HepG2 (cell line): ENCODE data around the gene KRTAP29-1. TPM values are rescaled to one million over a fixed set of nuclear protein-coding genes. Genes with fewer than 3 reads are reported as not detected.

Experiments used
- ATAC-seq: fragments of 200-7000 bp; cut with Tn5 transposase; 3 replicates; pipeline ENCODE4 v1.9.1; 2020; ENCODE audit warnings: mild to moderate bottlenecking, moderate library complexity
- BruUV-seq: library from RNA; stranded (reverse); fragments of 400-500 nt; replicated peaks from 2 replicates; lab custom pipeline; 2021; lab: Mats Ljungman, UMichigan
- CTCF ChIA-PET: fragments of 300-600 bp; formaldehyde crosslinking; extraction: SDS; loops from one replicate; lab custom pipeline; 2021; ENCODE audit warnings: low total read pairs, inconsistent platforms, low intra/inter-chr PET ratio; lab: Yijun Ruan, JAX
- POLR2A ChIA-PET: fragments of 350-600 bp; sonication (Branson Sonifier 250); formaldehyde crosslinking; loops from one replicate; lab custom pipeline; 2020; ENCODE audit warnings: antibody characterized with exemption, inconsistent platforms; lab: Yijun Ruan, JAX
- DNase-seq: peaks from one replicate; pipeline ENCODE4 v3.0.0-alpha.2; 2015; ENCODE audit warnings: low spot score
- FAIRE-seq: peaks from 3 replicates; lab custom pipeline; 2011; peaks lifted over from hg19 to GRCh38; lab: Jason Lieb, UNC
- H2AFZ ChIP-seq: one replicate; pipeline ENCODE4 v1.6.1; 2011; ENCODE audit warnings: low read length, inconsistent platforms
- H3K27ac ChIP-seq: fragments of 300-600 bp; 3 replicates; pipeline ENCODE4 v1.8.0; 2011; ENCODE audit warnings: mixed run types, mild to moderate bottlenecking, mixed read lengths, low read length, inconsistent platforms; ENCODE audit not compliant: insufficient read depth; ENCODE audit errors: extremely low read length
- H3K27me3 ChIP-seq, 2 experiments: fragments of 200-600 bp in 1 of 2; 2 replicates in 1 of 2; 3 replicates in 1 of 2; pipeline versions ENCODE4 v1.6.0 to v1.8.0; 2011; ENCODE audit warnings: low read length in 2 of 2, mild to moderate bottlenecking in 2 of 2, moderate library complexity in 2 of 2, inconsistent platforms in 1 of 2; ENCODE audit not compliant: insufficient read depth in 2 of 2, control insufficient read depth in 1 of 2
- H3K36me3 ChIP-seq, 2 experiments: fragments of 200-600 bp in 1 of 2; replicated peaks in 1 of 2; 2 replicates in 1 of 2; 3 replicates in 1 of 2; pipeline versions ENCODE4 v1.5.1 to v1.8.0; 2011; ENCODE audit warnings: low read length in 2 of 2, inconsistent platforms in 1 of 2; ENCODE audit not compliant: insufficient read depth in 2 of 2, control insufficient read depth in 1 of 2
- H3K4me1 ChIP-seq: 2 replicates; pipeline ENCODE4 v1.5.1; 2012; ENCODE audit warnings: low read length, inconsistent platforms; ENCODE audit not compliant: insufficient read depth
- H3K4me2 ChIP-seq: 2 replicates; pipeline ENCODE4 v1.6.0; 2011; ENCODE audit warnings: low read depth, low read length, inconsistent platforms
- H3K4me3 ChIP-seq, 3 experiments: fragments of 200-600 bp in 1 of 3; sonication (generic), shearing (Covaris generic) in 1 of 3; replicated peaks in 1 of 3; 2 replicates each; pipeline ENCODE4 v1.5.1; 2011 to 2016; ENCODE audit warnings: low read length in 3 of 3, inconsistent platforms in 2 of 3, low read depth in 2 of 3, mild to moderate bottlenecking in 2 of 3, control low read depth in 1 of 3, mixed read lengths in 1 of 3; ENCODE audit not compliant: insufficient read depth in 1 of 3
- H3K79me2 ChIP-seq: one replicate; pipeline ENCODE4 v1.6.1; 2011; ENCODE audit warnings: low read length, inconsistent platforms; ENCODE audit not compliant: insufficient read depth
- H3K9ac ChIP-seq: 2 replicates; pipeline ENCODE4 v1.6.0; 2011; ENCODE audit warnings: mild to moderate bottlenecking, low read depth, low read length, inconsistent platforms; ENCODE audit not compliant: insufficient read depth
- H3K9me3 ChIP-seq: 2 replicates; pipeline ENCODE4 v1.5.1; 2012; ENCODE audit warnings: mild to moderate bottlenecking, low read length
- H4K20me1 ChIP-seq: 2 replicates; pipeline ENCODE4 v1.6.0; 2011; ENCODE audit warnings: inconsistent platforms, mild to moderate bottlenecking, low read length, moderate library complexity; ENCODE audit not compliant: insufficient read depth
- AKNA ChIP-seq: sonication (generic); formaldehyde crosslinking; IDR thresholded peaks from 2 replicates; pipeline ENCODE4 v1.4.0; 2020; ENCODE audit warnings: missing genetic modification reagents, borderline replicate concordance
- HNRNPK ChIP-seq: fragments of 200-400 bp; formaldehyde crosslinking; IDR thresholded peaks from 2 replicates; pipeline ENCODE4 v1.6.1; 2018; ENCODE audit warnings: low read length, low read depth, moderate library complexity, mild to moderate bottlenecking; ENCODE audit not compliant: poor library complexity, severe bottlenecking
- PCBP1 ChIP-seq: fragments of 200-400 bp; formaldehyde crosslinking; IDR thresholded peaks from 2 replicates; pipeline ENCODE4 v1.6.1; 2017; ENCODE audit warnings: mild to moderate bottlenecking, low read depth, low read length, borderline replicate concordance
- ZBTB4 ChIP-seq: sonication (generic); formaldehyde crosslinking; IDR thresholded peaks from 2 replicates; pipeline ENCODE4 v1.4.0; 2020; ENCODE audit warnings: missing genetic modification reagents, mild to moderate bottlenecking, borderline replicate concordance
- ZNF441 ChIP-seq: sonication (generic); formaldehyde crosslinking; IDR thresholded peaks from 2 replicates; pipeline ENCODE4 v1.7.0; 2021; ENCODE audit warnings: missing genetic modification reagents, borderline replicate concordance
- in situ Hi-C: cut with HindIII; loops from 2 replicates; pipeline ENCODE4 v1.10.0; 2017; ENCODE audit warnings: low pct_unique_long_range_greater_than_20kb; ENCODE audit not compliant: extremely low pct_ligation_motif_present
- intact Hi-C: fragments of 100-400 bp; cut with micrococcal nuclease; formaldehyde crosslinking; loops from one replicate; pipeline ENCODE4 v1.10.0; 2022; ENCODE audit not compliant: unreplicated experiment
- polyA plus RNA-seq, 8 experiments: library from polyadenylated mRNA; depleted of rRNA in 3 of 8; stranded (reverse) in 7 of 8; unstranded in 1 of 8; fragments of >200 nt; fragmentation: Illumina TruSeq in 4 of 8; extraction: Trizol in 4 of 8; gene quantifications; 2 replicates each; pipeline versions ENCODE4 v1.2.1 to v1.2.3, GENCODE V29; 2011 to 2016; ENCODE audit warnings: low read depth in 4 of 8, missing spikeins in 1 of 8, mixed read lengths in 1 of 8; ENCODE audit not compliant: insufficient read depth in 1 of 8
- total RNA-seq, 5 experiments: library from RNA; depleted of rRNA; stranded (reverse); fragments of >200 nt; fragmentation: Illumina TruSeq; extraction: Trizol; gene quantifications; 2 replicates each; pipeline ENCODE4 v1.2.3, GENCODE V29; 2016; ENCODE audit warnings: low read depth in 1 of 5

KRTAP29-1 gene
- total and polyA plus RNA-seq, 2 of the 13 experiments (the other 11 are each of a cell fraction or from before 2014, with no cell fraction given), result not detected

GRCh38 chr17:41263212-41263611, 39.4 kb downstream of the KRTAP29-1 start (continued):
- TF ChIP-seq AKNA (CRISPR knock-in tag) (no peak), PCBP1 (0 out of 2 replicates have a peak, but pooled peaks have one; percentile 61), HNRNPK (peak; percentile 92)
- TF ChIP-seq, all 625 proteins: peak for 3

GRCh38 chr17:41258406-41258805, 44.2 kb downstream of the KRTAP29-1 start:
- in situ Hi-C loops, result no loop called here
- CTCF ChIA-PET, result no interaction called here
- no peaks in the 10 kb centered on the region for H3K9me3 ChIP-seq

More at GRCh38 chr17:41258406-41258805, 44.2 kb downstream of the KRTAP29-1 start:
- POLR2A ChIA-PET, result no interaction called here
- intact Hi-C loops, result no loop called here
- BruUV-seq, result no TSS peak
- TF ChIP-seq ZBTB4 (CRISPR knock-in tag), result no peak
- no peak for TF ChIP-seq ZNF441 (CRISPR knock-in tag)
- no peaks in the 10 kb centered on the region for H4K20me1 ChIP-seq
- no peak overlapping the region for H3K9ac ChIP-seq
- DNase-seq (no peak), ATAC-seq (no peak), FAIRE-seq (no peak)
- H3K36me3 ChIP-seq, result no peaks in the 10 kb centered on the region
- H2AFZ ChIP-seq, result no peak overlapping the region
- H3K4me2 ChIP-seq, result no peak overlapping the region
- H3K27me3 ChIP-seq, result peaks cover 0 to 8% of the 10 kb centered on the region in 2 experiments; a peak in 2 of 5 replicates
- H3K79me2 ChIP-seq, result no peaks in the 10 kb centered on the region
- H3K4me1 ChIP-seq, result no peaks in the 10 kb centered on the region
- no peak overlapping the region for H3K27ac ChIP-seq
- H3K4me3 ChIP-seq, result no peak overlapping the region
